SK-N-MC (cell line): ENCODE data around the gene CLEC16A.

Source experiments
- EZH2 ChIP-seq: fragments of 200-600 bp; sonication (generic); IDR thresholded peaks from one replicate; pipeline ENCODE4 v1.6.1; 2017; ENCODE audit warnings: antibody characterized with exemption
- POLR2AphosphoS5 ChIP-seq: IDR thresholded peaks from 2 replicates; pipeline ENCODE4 v1.6.1; 2012; ENCODE audit warnings: mild to moderate bottlenecking, low read depth, low read length, borderline replicate concordance

- TF ChIP-seq EZH2 = no peak
- TF ChIP-seq POLR2AphosphoS5 = no peak
These were observed 196.5 kb downstream of the CLEC16A start for GRCh38 chr16:11140867-11141266.
